Lower leg skin (tissue), 4 donors: ENCODE measurements around the gene NUAK2. TPM values are rescaled to one million over a fixed set of nuclear protein-coding genes. Genes with fewer than 3 reads are reported as not detected.

ENCODE experiments used
- DNase-seq, 2 donors: peaks; one replicate each; pipeline ENCODE4 v3.0.0-alpha.2; 2019; ENCODE audit warnings: low spot score in 2 of 2
- H3K4me3 ChIP-seq: fragments of 200-600 bp; sonication (generic); 2 replicates; pipeline ENCODE4 v1.5.1; 2017; ENCODE audit warnings: mild to moderate bottlenecking, low read depth; ENCODE audit not compliant: poor library complexity, severe bottlenecking
- CTCF ChIP-seq, 3 donors: fragments of 450-650 bp; IDR thresholded peaks; one replicate each; pipeline ENCODE4 v1.5.1; 2016; ENCODE audit warnings: antibody characterized with exemption in 3 of 3, mild to moderate bottlenecking in 3 of 3, moderate library complexity in 2 of 3
- POLR2A ChIP-seq, 2 donors: fragments of 450-650 bp; IDR thresholded peaks; one replicate each; pipeline ENCODE4 v1.6.1; 2016 to 2017; ENCODE audit warnings: antibody characterized with exemption in 2 of 2, mild to moderate bottlenecking in 1 of 2, moderate library complexity in 1 of 2
- WGBS, 2 donors: methylation state at CpG; one replicate each; pipeline ENCODE4 v1.1.5; 2018; 5-methylcytosine and 5-hydroxymethylcytosine counted together
- intact Hi-C: fragments of 100-400 bp; cut with DNase I; formaldehyde crosslinking; loops from one replicate; pipeline ENCODE4 v1.15.0; 2023; ENCODE audit warnings: low total_unique reads
- total RNA-seq, 4 donors: library from RNA; depleted of rRNA; stranded (reverse); fragments of >200 nt; gene quantifications; one replicate each; pipeline ENCODE4 v1.1.0, GENCODE V29; 2016

Gene NUAK2
- total RNA-seq, 4 donors from 2014 or later = 31.9 to 39.2 (median 32.3) TPM

- DNase-seq = no peak
- 89 to 91% methylated on average over 5 of the region's 5 CpGs for WGBS, 2 donors
- H3K4me3 ChIP-seq = no peak overlapping the region
- intact Hi-C loops = no loop called here
- TF ChIP-seq POLR2A (IDR thresholded peaks at IDR 0.05) (no peak), CTCF (IDR thresholded peaks at IDR 0.05) (no peak)
Observed at GRCh38 chr1:205294934-205295333, 26.6 kb downstream of the NUAK2 start.

- TF ChIP-seq POLR2A (IDR thresholded peaks at IDR 0.05) = no peak
- TF ChIP-seq CTCF (IDR thresholded peaks at IDR 0.05) = no peak
- 47 to 56% methylated on average over 6 of the region's 6 CpGs for WGBS, 2 donors
- H3K4me3 ChIP-seq = no peak overlapping the region
- intact Hi-C loops = no loop called here
- DNase-seq = no peak
Observed at GRCh38 chr1:205294175-205294917, 27.2 kb downstream of the NUAK2 start.

- 88 to 93% methylated on average over 10 of the region's 10 CpGs for WGBS, 2 donors
- H3K4me3 ChIP-seq = no peak overlapping the region
- no peak for DNase-seq
- intact Hi-C loops = no loop called here
- no peak for TF ChIP-seq CTCF (IDR thresholded peaks at IDR 0.05)
- TF ChIP-seq POLR2A (IDR thresholded peaks at IDR 0.05) = no peak
Observed at GRCh38 chr1:205293350-205294074, 28.0 kb downstream of the NUAK2 start.

- TF ChIP-seq POLR2A (IDR thresholded peaks at IDR 0.05) (no peak), CTCF (IDR thresholded peaks at IDR 0.05) (no peak)
- WGBS, 2 donors = 94 to 95% methylated on average over 6 of the region's 6 CpGs
- intact Hi-C loops = no loop called here
- H3K4me3 ChIP-seq = no peak overlapping the region
- DNase-seq = no peak
Observed at GRCh38 chr1:205291596-205291995, 29.9 kb downstream of the NUAK2 start.

GRCh38 chr1:205287767-205288559, 33.6 kb downstream of the NUAK2 start:
- intact Hi-C loops = no loop called here
- WGBS, 2 donors = 53 to 54% methylated on average over 8 of the region's 8 CpGs
- no peak overlapping the region for H3K4me3 ChIP-seq
- no peak for TF ChIP-seq POLR2A (IDR thresholded peaks at IDR 0.05)
- no peak for TF ChIP-seq CTCF (IDR thresholded peaks at IDR 0.05)
- peak in 1 of 2 donors; percentile 59 for DNase-seq
